ENCODE measurements around the gene NKX1-1.
"Not testable (repeated sequence)": the region's sequence is repeated elsewhere in the genome, so short reads cannot be mapped to it uniquely, and the experiment has no call there.

NKX1-1 gene

GRCh38 chr4:1373892-1374705 is 32.1 kb downstream of the NKX1-1 start:
- DNase-seq (ENCODE audit: low read depth in 2 of 2), result no peak

- DNase-seq (ENCODE audit: low read depth in 2 of 2), result not testable (repeated sequence)
Observed at GRCh38 chr4:1372576-1372975, 33.7 kb downstream of the NKX1-1 start.

- DNase-seq (ENCODE audit: low read depth in 2 of 2), result no peak
Observed at GRCh38 chr4:1371176-1372165, 34.8 kb downstream of the NKX1-1 start.

GRCh38 chr4:1370321-1371124 is 35.7 kb downstream of the NKX1-1 start:
- no peak for DNase-seq (ENCODE audit: low read depth in 2 of 2)

- DNase-seq (ENCODE audit: low read depth in 2 of 2), result no peak
Observed at GRCh38 chr4:1369479-1370079, 36.7 kb downstream of the NKX1-1 start.

GRCh38 chr4:1369091-1369450 is 37.2 kb downstream of the NKX1-1 start:
- DNase-seq (ENCODE audit: low read depth in 2 of 2), result no peak

- DNase-seq (ENCODE audit: low read depth in 2 of 2), result no peak
Observed at GRCh38 chr4:1368421-1369090, 37.7 kb downstream of the NKX1-1 start.

- no peak for DNase-seq (ENCODE audit: low read depth in 2 of 2)
Observed at GRCh38 chr4:1367936-1368289, 38.3 kb downstream of the NKX1-1 start.

GRCh38 chr4:1367230-1367935 is 38.9 kb downstream of the NKX1-1 start:
- DNase-seq (ENCODE audit: low read depth in 2 of 2), result no peak

- no peak for DNase-seq (ENCODE audit: low read depth in 2 of 2)
Observed at GRCh38 chr4:1366371-1367229, 39.6 kb downstream of the NKX1-1 start.

- DNase-seq (ENCODE audit: low read depth in 2 of 2), result no peak
Observed at GRCh38 chr4:1365271-1366178, 40.7 kb downstream of the NKX1-1 start.

- DNase-seq (ENCODE audit: low read depth in 2 of 2), result no peak
Observed at GRCh38 chr4:1364748-1365147, 41.5 kb downstream of the NKX1-1 start.

GRCh38 chr4:1364217-1364616 is 42.0 kb downstream of the NKX1-1 start:
- no peak for DNase-seq (ENCODE audit: low read depth in 2 of 2)

GRCh38 chr4:1363513-1363912 is 42.7 kb downstream of the NKX1-1 start:
- DNase-seq (ENCODE audit: low read depth in 2 of 2), result no peak

- no peak for DNase-seq (ENCODE audit: low read depth in 2 of 2)
Observed at GRCh38 chr4:1362521-1362920, 43.7 kb downstream of the NKX1-1 start.

- no peak for DNase-seq (ENCODE audit: low read depth in 2 of 2)
Observed at GRCh38 chr4:1362046-1362445, 44.2 kb downstream of the NKX1-1 start.

GRCh38 chr4:1361431-1361830 is 44.8 kb downstream of the NKX1-1 start:
- DNase-seq (ENCODE audit: low read depth in 2 of 2), result no peak
